Measurements from ENCODE around the gene FBXO41.
"Not testable (repeated sequence)": the region's sequence is repeated elsewhere in the genome, so short reads cannot be mapped to it uniquely, and the experiment has no call there.

The FBXO41 gene

DNA sequence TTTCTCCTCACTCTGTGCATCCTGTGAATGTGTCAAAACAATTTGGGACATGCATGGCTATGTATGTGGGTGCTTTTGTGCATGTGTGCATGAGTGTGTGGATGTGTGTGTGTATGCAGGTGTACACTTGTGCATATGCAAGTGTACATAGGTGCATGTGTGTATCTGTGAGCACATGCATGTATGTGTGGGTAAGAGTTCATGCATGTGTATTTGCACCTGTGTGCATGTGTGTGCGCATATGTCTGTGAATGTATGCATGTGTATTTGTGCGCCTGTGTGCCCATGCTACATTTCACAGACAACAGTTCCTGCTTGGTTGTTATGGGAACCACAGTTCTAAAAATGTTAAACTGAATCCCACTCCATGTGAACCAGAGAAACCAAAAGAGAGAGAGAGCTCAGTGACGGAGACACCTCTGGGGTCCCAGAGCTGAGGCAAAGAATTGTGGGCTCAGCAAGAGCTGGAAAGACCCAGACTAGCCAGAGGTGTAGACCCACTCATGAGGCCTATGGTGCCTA is 1.9 kb upstream of the FBXO41 start:
- DNase-seq: no peak

DNA sequence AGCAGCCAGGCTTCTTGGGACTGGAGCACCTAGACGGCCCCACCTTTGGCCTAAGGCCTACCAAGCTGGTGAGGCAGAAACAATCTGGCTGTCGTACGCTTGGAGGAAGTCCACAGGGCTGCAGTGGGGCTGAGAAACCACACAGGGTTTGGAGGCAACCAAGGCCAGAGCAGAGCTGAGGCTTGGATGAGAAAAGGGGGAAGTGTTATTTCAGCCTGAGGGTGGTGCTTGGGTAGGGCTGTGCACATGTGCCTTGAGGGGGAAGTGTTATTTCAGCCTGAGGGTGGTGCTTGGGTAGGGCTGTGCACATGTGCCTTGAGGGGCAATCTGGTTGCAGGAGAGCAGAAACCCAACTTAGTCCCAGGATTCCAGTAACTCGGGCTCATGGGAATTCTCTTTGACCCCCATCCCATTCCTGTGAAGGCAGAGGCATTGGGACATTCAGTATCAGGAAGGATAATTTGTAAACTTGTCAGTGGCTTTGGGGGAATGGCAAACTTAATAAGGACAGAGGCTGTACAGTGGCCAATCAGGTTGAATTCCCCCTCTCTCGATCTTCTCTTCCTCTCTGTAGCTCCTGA is 971 bp upstream of the FBXO41 start:
- no peak for DNase-seq

DNA sequence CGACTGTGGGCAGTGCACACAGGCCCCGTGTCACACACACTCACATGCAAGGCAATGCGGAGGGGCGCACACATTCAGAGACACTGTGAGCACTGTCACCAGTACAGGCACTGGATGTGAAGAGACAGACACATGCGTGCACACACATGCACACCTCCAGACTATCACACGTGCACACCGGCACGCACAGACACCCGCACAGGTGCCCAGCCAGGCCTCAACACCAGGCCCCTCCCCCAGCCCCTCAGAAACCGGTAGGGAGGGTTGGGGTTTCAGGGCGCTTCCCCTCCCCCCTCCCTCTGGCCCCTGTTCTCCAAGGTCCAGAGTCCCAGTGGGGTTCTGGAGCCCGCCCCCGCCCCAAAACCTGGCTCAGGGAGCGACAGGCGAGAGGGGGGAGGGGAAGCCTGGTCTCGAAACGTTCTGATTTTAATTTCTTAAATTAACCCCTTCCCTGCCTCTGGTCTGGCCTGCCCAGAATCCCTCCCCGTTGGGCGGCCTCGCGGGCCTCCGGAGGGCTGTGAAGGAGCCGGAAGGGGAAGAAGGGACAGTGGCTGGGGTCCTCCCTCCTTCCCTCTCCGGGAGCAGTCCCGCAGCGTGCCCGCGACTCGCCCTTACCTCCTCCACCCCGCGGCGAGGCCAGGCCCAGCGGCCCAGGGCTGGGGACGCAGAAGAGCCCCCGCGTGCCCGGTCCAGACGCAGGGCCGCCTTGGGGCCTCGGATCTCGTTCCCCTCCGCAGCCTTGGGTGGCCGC is 558 bp downstream of the FBXO41 start:
- no peak for DNase-seq

DNA sequence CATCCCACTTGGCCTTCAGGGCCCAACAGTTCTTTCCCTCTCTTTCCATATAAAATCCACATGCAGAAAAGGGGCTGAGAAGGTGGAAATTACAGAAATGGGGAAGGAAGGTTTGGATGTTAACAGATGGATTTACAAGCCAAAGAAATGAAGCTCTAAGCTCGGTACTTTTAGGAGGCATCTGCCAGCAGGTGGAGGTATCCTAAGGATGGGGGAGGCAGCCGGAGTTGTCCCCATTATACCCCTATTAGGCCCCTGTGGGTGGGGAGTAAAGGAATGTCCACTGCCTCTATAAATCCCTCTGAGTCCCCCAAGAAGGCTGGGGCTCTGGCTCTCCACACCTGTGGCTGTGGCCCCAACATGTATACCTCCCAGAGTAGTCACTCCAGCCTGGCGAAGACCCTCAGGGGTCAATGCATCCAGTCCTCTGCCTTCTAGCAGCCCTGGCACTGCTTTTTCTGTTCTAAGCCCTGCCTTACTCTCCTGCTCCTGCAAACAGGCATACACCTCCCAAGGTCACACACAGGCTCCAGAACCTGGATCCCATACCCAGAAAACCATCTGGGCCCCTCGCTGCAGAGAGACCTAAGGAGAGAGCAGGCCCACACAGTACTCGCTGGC is 1.2 kb downstream of the FBXO41 start:
- DNase-seq: no peak

DNA sequence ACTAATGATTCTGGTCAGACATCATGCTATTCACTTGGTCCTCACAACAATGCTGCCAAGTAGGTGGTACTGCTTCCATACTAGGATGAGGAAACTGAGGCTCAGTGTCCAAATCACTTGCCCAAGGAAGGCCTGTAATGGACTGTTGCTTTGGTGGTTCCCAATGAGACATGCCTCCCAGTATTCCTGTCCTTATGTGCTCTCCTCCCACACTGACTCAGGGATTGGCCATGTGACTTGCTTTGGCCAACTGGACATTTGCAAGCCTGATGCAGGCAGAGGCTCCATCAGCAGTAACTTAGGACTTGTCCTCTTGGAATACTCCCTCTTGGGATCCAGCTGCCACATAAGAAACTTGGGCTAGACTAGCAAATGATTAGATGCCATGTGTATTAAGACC is 3.0 kb downstream of the FBXO41 start:
- DNase-seq: no peak

DNA sequence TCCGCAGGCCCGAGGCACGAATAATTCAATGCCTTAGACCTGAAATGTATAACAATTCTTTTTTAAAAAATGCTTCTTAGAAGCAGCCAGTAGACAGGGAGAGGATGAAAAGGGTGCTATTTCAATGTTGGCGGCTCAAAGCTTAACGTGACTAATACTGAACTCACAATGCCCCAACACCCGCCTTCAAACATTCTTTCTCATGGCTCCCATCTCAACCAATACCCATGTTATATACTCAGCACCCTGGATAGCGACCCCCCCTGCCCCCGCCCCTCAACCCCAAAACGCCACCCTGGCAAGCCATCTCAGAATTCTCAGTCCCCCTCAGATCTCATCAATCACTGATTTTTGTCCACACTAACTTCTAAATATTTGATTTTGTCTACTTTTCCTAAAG is 4.4 kb downstream of the FBXO41 start:
- DNase-seq: no peak

DNA sequence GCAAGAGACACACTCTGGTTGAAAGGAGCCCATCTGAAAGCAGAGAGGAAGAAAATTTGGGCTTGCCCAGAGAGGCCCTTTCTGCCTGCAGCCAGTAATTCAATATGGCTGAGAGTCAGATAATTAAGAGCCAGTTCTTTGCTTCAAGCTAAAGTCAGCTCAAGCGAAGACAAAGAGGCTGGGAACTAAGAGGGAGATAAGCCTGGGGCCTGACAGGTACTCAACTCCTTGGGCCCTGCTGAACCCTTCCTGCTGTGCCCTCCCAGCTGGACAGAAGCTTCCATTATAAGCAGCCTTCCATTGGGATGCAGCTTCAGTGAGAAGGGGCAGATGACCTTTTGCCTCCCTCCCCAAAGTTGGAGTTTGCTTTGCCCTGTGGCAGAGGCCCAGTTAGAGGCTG is 12.0 kb downstream of the FBXO41 start:
- DNase-seq: no peak

DNA sequence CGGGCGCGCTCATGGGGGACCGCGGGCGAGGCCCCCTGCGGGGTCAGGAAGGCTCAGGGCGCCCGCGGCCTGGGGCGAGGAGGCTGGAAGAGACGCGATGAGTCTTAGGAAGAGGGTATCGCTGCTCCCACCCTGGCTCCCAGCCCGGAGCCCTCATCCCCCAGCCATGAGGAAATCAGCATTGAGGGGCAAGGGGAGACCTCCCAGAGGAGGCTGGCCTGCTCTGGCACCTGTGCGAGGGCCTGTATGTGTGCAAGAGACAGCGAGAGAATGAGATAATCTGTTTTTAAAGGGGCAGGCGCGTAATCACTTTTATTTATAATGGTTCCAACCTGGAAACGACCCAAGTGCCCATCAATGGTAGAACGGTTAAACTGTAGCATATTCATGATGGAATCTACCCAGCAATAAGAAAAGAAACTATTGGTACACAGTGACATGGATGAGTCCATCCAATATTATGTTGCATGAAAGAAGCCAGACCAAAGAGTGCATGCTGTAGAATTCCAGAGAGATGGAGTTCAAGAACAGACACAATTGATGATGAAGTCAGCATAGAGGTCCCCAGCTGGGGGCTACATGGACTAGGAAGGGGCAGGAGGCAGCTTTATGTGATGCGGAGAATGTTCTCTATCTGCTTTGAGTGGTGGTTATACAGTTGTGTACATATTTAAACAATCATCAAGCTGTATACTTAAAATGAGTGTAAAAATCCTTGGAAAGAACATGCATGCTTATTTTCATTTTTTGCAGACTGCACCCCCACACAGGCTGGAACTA is 14.4 kb downstream of the FBXO41 start:
- no peak for DNase-seq

DNA sequence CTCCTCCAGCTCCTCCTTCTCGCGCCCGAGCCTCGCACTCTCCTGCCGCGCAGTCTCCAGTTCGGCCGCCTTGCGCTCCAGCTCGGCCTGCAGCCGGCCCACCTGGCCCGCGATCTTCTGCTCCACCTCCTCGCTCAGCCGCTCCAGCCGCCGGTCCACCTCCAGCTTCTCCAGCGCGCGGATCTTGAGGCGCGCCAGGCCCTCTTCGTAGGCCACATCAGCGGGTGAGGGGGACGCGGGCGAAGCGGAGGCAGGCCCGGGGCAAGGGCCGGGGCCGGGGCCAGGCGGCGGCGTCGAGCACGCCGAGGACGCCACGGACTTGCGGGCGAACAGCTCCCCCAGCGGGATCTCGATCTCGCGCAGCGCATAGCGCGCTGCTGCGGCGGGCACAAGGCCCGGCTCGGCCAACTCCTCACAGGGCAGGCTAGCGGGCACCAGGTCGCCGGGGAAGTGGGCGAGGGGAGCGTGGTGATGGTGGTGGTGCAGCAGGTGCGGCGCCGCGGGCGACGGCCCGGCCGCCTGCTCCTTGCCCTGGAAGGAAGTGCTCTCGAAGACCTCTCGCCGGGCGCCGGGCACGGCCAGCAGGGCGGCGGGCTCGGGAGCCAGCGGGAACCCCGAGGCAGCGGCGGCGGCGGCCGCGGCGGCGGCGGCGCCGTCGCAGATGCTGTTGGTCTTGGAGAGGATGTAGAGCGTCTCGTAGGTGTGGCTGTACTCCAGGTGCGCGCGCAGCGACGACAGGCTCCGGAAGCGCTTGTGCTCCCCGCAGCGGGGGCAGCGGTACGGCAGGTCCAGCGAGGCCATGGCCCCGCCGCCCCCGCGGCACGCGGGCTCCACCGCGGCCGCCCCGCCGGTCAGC is 15.2 kb downstream of the FBXO41 start:
- DNase-seq: peak in 1 of 2 experiments; percentile 61

DNA sequence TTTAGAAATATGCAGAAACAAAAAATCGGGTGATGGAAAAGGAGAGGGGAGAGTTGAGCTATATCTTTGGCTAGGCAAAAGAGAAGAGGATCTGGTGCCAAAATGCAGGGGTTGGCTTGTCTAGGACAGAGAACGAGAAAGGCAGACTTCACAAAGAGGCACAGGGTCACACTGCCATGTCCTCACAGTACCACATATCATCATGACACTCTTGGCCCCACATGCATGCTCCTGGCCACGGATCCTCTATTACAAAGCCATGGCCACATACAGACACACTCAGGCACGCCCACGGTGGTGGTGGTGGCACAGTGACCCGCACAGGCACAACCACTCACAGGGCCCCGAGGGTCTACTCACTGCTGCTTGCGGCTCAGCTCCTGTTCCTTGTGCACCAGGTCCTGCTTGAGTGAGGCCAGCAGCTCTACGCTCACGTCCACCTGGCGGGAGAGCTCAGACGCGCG is 15.9 kb downstream of the FBXO41 start:
- no peak for DNase-seq

DNA sequence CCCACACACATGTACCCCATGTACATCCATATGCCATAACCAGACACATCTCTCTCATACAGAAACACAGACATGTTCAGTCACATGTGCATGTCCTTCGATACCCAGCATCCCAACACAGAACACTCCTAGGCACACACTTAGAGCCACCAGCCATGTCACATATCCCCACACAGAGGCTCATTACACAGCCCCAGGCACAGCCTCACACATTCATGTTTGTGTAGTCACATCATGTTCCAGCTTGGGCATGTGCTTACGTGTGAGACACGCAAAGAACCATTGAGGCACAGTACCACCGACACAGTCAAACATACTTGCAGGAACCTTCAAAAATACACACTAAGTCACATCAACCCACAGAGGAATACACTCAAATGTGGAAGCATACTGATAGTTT is 17.3 kb downstream of the FBXO41 start:
- DNase-seq: no peak

DNA sequence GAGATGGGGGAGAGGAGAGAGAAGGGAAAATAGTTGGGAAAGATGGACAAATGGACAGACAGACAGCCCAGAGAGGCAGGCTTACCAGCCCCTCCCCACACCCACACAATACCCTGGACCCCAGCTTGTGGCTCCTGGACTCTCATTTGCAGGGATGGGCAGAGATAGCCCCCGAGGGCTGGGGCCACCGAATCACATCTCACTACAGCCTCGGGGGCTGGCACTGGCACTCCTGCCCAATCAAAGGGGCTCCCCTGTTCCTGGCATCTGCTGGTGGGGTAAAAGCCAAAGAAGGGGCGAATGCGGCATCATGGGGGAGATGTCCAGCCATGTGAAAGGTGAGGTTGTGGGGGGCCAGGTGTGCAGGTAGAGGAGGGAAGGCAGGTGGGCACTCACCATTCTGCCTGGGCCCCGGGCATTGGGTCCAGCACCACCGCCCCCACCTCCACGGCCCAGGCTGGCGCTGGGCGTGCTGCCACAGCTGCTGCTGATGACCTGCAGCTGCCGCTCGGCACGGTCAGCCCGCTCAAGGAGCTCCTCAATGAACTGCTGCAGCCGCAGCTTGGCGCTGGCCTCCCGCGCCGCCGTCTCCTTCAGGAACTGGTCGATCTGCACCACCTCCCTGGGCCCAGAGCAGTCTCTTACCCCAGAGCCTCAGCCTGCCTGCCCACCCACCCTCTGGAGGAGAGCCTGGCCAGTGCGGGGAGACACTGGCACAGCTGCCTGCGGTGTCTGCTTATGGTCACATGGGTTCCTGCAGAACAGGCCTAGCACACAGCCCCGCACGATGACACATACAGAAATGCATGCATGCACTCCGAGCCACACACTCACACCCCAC is 18.0 kb downstream of the FBXO41 start:
- DNase-seq: no peak

DNA sequence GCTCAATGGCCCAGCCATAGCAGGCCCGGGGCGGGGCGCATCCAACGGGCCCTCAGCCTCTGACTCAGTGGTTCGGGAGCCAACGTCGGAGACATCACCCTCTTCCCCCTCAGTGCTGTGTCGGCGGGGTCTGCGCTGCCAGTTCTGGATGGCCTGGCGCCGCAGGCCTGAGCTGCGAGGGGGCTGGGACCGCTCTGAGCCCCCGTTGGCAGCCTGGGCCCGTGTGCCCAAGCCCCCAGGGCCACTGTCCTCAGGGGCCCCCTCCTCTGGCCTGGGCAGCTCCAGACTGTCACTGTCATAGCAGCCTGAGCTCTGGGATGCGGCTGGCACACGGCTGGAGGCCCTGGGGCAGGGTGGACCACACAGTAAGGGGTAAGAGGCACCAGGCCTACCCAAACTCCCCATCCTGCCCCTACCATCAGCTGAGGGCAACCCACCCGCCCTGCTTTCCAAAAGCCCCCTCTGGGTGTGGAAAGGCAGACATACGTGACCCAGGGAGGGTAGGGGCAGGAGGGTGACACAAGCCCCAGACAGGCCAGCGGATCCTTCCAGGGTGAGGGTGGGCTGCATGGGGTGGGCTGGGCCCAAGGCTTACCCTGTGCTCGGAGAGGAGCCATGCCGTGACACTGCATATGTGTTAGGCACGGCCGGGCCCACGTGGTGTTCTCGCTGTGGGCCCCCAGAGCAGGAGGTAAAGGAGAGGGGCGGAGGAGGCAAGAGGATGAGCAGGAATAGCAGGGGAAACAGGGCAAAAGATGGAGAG is 18.8 kb downstream of the FBXO41 start:
- no peak for DNase-seq

DNA sequence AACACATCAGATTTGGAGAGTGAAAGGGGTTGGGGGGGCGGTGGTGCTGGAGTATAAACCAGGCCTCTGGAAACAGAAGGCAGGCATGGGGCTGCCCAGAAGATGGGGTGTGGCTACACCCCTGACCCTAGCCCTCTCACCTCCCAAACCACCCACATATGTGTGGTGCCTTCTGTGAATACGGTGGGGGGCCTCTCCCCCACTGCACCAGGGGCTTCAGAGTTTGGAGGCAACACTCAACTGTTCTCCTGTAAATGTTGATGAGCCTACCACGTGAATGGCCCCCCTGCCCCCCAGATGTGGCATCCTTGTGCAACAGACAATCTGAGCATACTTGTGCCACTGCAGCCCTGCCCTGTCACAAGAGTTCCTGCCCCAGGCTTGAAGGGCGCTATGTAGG is 19.5 kb downstream of the FBXO41 start:
- DNase-seq: no peak

DNA sequence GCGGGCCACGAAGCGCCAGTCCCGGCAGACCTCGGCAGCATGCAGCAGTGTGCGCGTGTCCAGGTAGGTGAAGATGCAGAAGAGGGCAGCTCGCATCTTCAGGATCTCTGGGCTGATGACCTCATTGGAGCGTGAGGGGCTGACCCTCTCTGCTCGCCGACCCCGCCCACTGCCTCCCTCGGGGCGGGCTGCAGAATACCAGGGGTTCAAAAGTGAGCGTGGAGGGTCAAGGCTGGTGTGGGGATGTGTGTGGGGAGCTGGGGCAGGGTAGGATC is 20.0 kb downstream of the FBXO41 start:
- no peak for DNase-seq

DNA sequence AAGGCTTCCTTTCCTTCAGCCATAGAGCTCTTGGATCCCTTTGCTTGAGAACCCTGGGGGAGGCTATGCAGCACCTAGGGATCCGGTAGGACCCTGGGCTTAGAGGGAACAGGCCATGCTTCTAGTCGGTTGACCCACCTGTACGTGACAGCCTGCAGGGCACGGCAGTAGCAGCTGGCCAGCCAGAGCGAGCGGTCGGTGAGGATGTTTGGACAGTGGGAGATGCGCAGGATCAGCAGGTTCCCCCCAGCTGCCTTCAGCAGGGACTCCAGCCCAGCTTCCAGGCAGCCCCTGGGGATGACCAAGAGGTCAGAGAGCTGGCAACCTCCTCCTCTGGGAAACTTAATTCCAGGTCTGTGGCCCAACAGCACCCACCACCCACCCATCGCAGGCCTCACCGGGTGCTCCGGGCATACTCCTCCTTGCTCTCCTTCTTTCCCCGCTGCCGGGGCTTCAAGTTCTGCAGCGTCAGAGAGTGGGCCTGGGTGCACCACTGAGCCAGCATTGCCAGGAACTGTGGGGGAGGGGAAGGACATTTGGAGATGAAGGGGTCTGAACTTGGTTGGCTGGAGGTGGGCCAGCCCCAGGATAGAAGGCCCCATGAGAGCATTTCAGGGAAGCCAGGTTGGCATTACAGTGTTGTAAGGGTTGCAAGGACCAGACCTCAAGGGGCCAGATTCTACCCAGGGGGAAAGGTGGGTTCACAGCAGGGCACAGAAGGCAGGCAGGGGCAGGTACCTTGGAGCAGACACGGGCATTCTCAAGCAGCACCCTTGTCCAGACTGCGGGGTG is 20.5 kb downstream of the FBXO41 start:
- no peak for DNase-seq

DNA sequence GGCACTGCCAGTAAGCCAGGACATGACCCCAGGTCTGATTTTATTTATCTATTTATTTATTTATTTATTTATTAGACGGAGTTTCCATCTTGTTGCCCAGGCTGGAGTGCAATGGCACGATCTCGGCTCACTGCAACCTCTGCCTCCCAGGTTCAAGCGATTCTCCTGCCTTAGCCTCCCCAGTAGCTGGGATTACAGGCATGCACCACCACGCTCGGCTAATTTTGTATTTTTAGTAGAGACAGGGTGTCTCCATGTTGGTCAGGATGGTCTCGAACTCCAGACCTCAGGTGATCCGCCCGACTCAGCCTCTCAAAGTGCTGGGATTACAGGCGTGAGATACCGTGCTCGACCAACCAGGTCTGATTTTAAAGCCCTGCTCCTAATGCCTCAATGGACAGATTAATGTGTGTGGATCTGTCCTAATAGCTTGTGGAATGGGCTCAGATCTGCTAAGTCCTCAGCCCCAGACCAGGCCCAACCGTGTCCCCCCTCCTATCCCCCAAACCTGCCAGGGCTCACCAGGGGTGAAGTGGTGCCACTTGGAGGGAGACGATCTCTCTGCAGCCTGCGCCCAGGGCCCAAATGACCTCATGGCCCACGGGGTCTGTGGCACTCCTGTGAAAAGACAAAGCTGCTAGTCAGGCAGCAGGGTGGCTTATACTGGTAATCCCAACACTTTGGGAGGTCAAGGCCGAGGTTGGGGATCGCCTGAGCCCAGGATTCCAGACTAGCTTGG is 21.4 kb downstream of the FBXO41 start:
- DNase-seq: not testable (repeated sequence)

DNA sequence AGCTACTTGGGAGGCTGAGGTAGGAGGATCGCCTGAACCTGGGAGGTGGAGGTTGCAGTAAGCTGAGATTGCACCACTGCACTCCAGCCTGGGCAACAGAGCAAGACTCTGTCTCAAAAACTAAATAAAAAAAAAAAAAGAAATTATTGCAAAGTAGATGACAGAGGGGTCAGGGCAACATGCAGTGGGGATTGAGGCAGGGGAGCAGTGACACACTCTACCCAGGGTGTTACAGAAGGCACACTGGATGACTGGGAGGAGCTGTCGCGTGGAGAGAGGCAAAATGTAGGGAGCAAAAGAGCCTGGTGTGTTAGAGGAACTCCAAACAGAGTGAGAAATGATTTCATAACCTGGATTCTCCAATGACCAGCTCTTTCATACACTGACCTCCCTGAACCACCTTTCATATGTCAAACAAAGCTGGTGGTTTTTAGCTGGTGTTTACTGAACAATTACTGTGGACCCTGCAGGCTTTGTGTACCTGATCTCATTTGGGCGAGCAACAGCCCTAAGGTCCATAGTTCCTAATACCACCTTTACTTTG is 22.1 kb downstream of the FBXO41 start:
- DNase-seq: no peak

Measured in NCI-H187 (cell line).